GM23248 (cell line): ENCODE measurements around the gene YES1. TPM values are rescaled to one million over a fixed set of nuclear protein-coding genes. Genes with fewer than 3 reads are reported as not detected.

Source experiments
- DNase-seq: peaks from one replicate; pipeline ENCODE4 v3.0.0-alpha.2; 2015
- H2AFZ ChIP-seq: fragments of 200-600 bp; sonication (generic); 2 replicates; pipeline ENCODE4 v1.6.1; 2016; ENCODE audit warnings: antibody characterized with exemption
- H3F3A ChIP-seq: fragments of 200-600 bp; sonication (generic); 2 replicates; pipeline ENCODE4 v1.6.1; 2016; ENCODE audit warnings: mild to moderate bottlenecking, antibody characterized with exemption, mixed run types; ENCODE audit not compliant: insufficient read depth
- H3K27ac ChIP-seq: fragments of 200-600 bp; sonication (generic); 2 replicates; pipeline ENCODE4 v1.5.1; 2016; ENCODE audit warnings: mild to moderate bottlenecking
- H3K27me3 ChIP-seq: fragments of 200-600 bp; sonication (generic); replicated peaks from 2 replicates; pipeline ENCODE4 v1.6.1; 2016; ENCODE audit warnings: mild to moderate bottlenecking; ENCODE audit not compliant: insufficient read depth
- H3K36me3 ChIP-seq: fragments of 200-600 bp; sonication (generic); 2 replicates; pipeline ENCODE4 v1.6.1; 2016; ENCODE audit warnings: low read depth, mild to moderate bottlenecking
- H3K4me1 ChIP-seq: fragments of 200-600 bp; sonication (generic); 2 replicates; pipeline ENCODE4 v1.6.1; 2016; ENCODE audit warnings: mild to moderate bottlenecking; ENCODE audit not compliant: insufficient read depth
- H3K4me2 ChIP-seq: fragments of 200-600 bp; sonication (generic); one replicate; pipeline ENCODE4 v1.6.1; 2016; ENCODE audit warnings: mild to moderate bottlenecking; ENCODE audit not compliant: unreplicated experiment
- H3K4me3 ChIP-seq: fragments of 200-600 bp; sonication (generic); 2 replicates; pipeline ENCODE4 v1.5.1; 2016; ENCODE audit warnings: mild to moderate bottlenecking
- H3K79me2 ChIP-seq: fragments of 200-600 bp; sonication (generic); 2 replicates; pipeline ENCODE4 v1.6.1; 2016; ENCODE audit warnings: mild to moderate bottlenecking; ENCODE audit not compliant: insufficient read depth
- H3K9ac ChIP-seq: fragments of 200-600 bp; sonication (generic); 2 replicates; pipeline ENCODE4 v1.6.1; 2016; ENCODE audit warnings: mild to moderate bottlenecking
- H3K9me2 ChIP-seq: fragments of 200-600 bp; sonication (generic); 2 replicates; pipeline ENCODE4 v1.6.1; 2016; ENCODE audit warnings: mixed run types, mild to moderate bottlenecking, moderate library complexity; ENCODE audit not compliant: insufficient read depth
- H3K9me3 ChIP-seq: fragments of 200-600 bp; sonication (generic); one replicate; pipeline ENCODE4 v1.6.1; 2017; ENCODE audit warnings: low read depth
- H4K20me1 ChIP-seq: fragments of 200-600 bp; sonication (generic); 2 replicates; pipeline ENCODE4 v1.6.0; 2016; ENCODE audit not compliant: insufficient read depth
- EZH2 ChIP-seq: fragments of 200-600 bp; sonication (generic); IDR thresholded peaks from 2 replicates; pipeline ENCODE4 v1.6.1; 2018; ENCODE audit warnings: antibody characterized with exemption, mild to moderate bottlenecking; ENCODE audit not compliant: insufficient read depth, poor library complexity, severe bottlenecking
- EZH2phosphoT487 ChIP-seq: fragments of 200-600 bp; sonication (generic); IDR thresholded peaks from 2 replicates; pipeline ENCODE4 v1.6.1; 2018; ENCODE audit warnings: antibody characterized with exemption, moderate library complexity, mild to moderate bottlenecking, low read depth; ENCODE audit not compliant: insufficient read depth
- WGBS, 2 experiments: methylation state at CpG; one replicate each; pipeline ENCODE4 v1.1.6; 2015 to 2017; ENCODE audit warnings: low lambda C conversion rate in 2 of 2, low coverage in 1 of 2; ENCODE audit errors: missing lambda C conversion rate in 2 of 2; 5-methylcytosine and 5-hydroxymethylcytosine counted together
- in situ Hi-C: fragments of 300-500 bp; cut with MboI; formaldehyde crosslinking; loops from 2 replicates; pipeline ENCODE4 v1.15.0; 2020
- polyA plus RNA-seq: library from polyadenylated mRNA; unstranded; fragments of >200 nt; fragmentation: Nextera tagmentation; extraction: Ambion mirVana; gene quantifications from 2 replicates; pipeline ENCODE4 v1.2.1, GENCODE V29; 2016
- total RNA-seq: library from RNA; depleted of rRNA; stranded (reverse); fragments of >200 nt; shearing (Covaris generic); gene quantifications from 2 replicates; pipeline ENCODE4 v1.2.3, GENCODE V29; 2014; rRNA removed

The YES1 gene
- 89.9 and 91.6 TPM in 2 replicates for total RNA-seq
- polyA plus RNA-seq: 23.6 and 23.8 TPM in 2 replicates

DNA sequence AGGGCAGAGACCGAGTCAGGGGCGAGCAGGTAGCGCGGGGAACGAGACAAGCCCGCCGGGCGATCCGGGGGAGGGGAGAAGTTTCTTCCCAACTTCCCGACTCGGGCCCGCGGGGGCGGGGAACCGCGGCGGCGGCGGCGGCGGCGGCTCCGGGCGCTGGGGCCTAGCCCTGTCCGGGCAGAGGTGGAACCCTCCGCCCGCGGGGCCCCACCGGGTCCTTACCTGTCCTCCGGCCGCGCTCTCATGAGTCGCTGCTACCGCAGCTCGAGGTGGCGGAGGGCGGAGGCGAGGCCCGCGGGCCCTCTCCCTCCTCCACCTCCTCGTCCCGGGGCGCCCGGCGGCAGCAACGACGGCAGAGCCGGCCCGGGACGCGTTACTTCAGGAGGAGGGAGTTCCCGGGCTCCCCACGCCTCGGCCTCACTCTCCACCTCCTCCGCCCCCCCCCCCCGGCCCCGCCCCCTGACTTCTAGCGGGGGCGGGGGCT is at the start of gene YES1:
Gene YES1 (minus strand): TSS at position 351 of the 484 bp plus-strand sequence. CDS start 55,415 bp downstream, outside the sequence.
- Histone ChIP-seq H3K4me3 (peak within 1 kb of the TSS; percentile 94), H3K4me2 (peak within 1 kb of the TSS; percentile 84), H3K9me3 (no peaks in the 10 kb centered on the region), H3K4me1 (peaks cover 27% of the 10 kb centered on the region), H3K36me3 (no peaks in the 10 kb centered on the region), H3K9me2 (no peaks in the 10 kb centered on the region), H3K27ac (peak within 1 kb of the TSS; percentile 96), H3K79me2 (peaks cover 49% of the 10 kb centered on the region), H3F3A (peaks cover 27% of the 10 kb centered on the region), H4K20me1 (peaks cover 11% of the 10 kb centered on the region), H3K27me3 (no peaks in the 10 kb centered on the region), H2AFZ (peak within 1 kb of the TSS; percentile 87), H3K9ac (peak within 1 kb of the TSS; percentile 95)
- WGBS, 2 experiments: 0 to 1% methylated on average over 2 to 23 of the region's 59 CpGs
- peak; percentile 86 for DNase-seq
- in situ Hi-C loops: no loop called here
- TF ChIP-seq EZH2phosphoT487 (no peak), EZH2 (no peak)

DNA sequence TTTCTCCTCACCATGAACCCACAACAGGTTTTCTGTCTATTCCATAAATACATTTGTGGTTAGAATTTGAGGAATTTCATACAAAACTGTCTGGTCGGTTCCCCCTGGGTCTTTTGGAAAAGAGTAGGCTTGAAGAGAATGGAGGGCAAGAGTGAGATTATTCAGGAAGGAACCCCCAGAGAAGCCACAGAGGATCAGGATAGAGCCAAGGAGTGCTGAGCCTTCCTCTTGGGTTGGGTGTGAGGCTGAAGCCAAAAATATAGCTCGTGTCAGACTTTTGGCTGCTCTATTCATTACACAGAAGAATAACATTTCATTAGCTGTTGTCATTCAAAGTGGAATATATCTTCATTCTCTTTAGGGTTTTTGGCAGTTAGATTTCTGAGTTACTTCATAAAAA is 45.9 kb upstream of the YES1 start:
- Histone ChIP-seq H3K9me3 (no peaks in the 10 kb centered on the region), H3K4me3 (no peak overlapping the region), H3K9ac (no peak overlapping the region), H3K4me1 (no peaks in the 10 kb centered on the region), H4K20me1 (no peaks in the 10 kb centered on the region), H2AFZ (no peak overlapping the region), H3K4me2 (no peak overlapping the region), H3K9me2 (no peaks in the 10 kb centered on the region), H3K36me3 (no peaks in the 10 kb centered on the region), H3K27me3 (peaks cover 13% of the 10 kb centered on the region; the same call in 1 of the 2 replicates), H3K27ac (no peak overlapping the region), H3F3A (no peaks in the 10 kb centered on the region), H3K79me2 (no peaks in the 10 kb centered on the region)
- TF ChIP-seq EZH2phosphoT487 (no peak), EZH2 (no peak)
- no peak for DNase-seq
- WGBS, 2 experiments: 0 to 2% methylated on average over 2 of the region's 2 CpGs
- in situ Hi-C loops: loop anchor here (25.0 kb wide), 2 partner anchors 1229 to 1679 kb away; no protein-coding TSS in a partner anchor

DNA sequence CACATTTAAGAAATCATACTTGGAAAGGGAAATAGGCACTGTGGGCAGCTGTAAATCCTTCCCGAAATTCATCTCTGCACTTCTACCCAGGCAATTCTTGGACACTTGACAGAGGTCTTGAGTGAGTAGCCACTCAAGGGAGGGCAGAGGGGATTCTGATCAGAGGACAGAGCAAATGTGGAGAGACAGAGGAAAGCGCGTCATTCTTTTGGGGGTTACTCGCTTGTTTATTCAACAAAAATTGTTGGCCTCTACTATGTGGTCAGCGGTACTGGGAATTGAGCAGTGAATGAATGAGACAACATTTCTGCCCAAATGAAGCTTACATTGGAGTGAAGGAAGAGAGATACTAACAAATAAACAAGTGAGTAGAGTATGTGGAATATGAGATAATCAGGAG is 41.4 kb upstream of the YES1 start:
- H3K4me3 ChIP-seq: no peak overlapping the region

DNA sequence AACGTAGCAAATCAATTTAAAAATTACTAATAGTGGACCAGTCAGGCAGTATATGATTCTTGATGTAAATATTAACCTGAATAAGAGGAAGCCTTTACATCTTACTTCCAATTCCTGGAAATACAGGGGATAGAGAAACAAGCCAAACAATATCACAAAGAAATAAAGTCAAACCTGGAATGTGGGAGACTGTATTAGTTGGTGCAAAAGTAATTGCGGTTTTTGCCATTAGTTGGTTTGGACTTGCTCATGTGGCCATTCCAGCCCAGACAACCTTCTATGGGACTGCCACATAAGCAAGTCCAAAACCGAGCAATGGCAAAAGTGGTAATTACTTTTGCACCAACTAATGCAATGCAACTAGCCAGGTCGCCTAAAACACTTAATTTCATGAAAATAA is 38.9 kb upstream of the YES1 start:
- in situ Hi-C loops: loop anchor here (25.0 kb wide), 2 partner anchors 1236 to 1686 kb away; no protein-coding TSS in a partner anchor

More for the DNA sequence above, 41.4 kb upstream of the YES1 start:
- DNase-seq: no peak
- in situ Hi-C loops: loop anchor here (25.0 kb wide), 2 partner anchors 1234 to 1684 kb away; no protein-coding TSS in a partner anchor
- Histone ChIP-seq H3K27me3 (no peaks in the 10 kb centered on the region; the same call in 1 of the 2 replicates), H3K9ac (no peak overlapping the region), H3K4me2 (no peak overlapping the region), H3K9me2 (no peaks in the 10 kb centered on the region), H3K9me3 (no peaks in the 10 kb centered on the region), H3K36me3 (no peaks in the 10 kb centered on the region), H4K20me1 (no peaks in the 10 kb centered on the region), H3K4me1 (no peaks in the 10 kb centered on the region), H3K27ac (no peak overlapping the region), H3F3A (no peaks in the 10 kb centered on the region), H3K79me2 (no peaks in the 10 kb centered on the region), H2AFZ (no peak overlapping the region)
- TF ChIP-seq EZH2phosphoT487 (no peak), EZH2 (no peak)
- 82 to 84% methylated on average over 5 of the region's 5 CpGs for WGBS, 2 experiments

More for the DNA sequence above, 38.9 kb upstream of the YES1 start:
- Histone ChIP-seq H3F3A (no peaks in the 10 kb centered on the region), H3K4me3 (no peak overlapping the region), H3K9me2 (no peaks in the 10 kb centered on the region), H3K27ac (no peak overlapping the region), H3K9me3 (no peaks in the 10 kb centered on the region), H3K4me1 (no peaks in the 10 kb centered on the region), H3K9ac (no peak overlapping the region), H3K27me3 (no peaks in the 10 kb centered on the region; the same call in 1 of the 2 replicates), H3K4me2 (no peak overlapping the region), H3K79me2 (no peaks in the 10 kb centered on the region), H3K36me3 (no peaks in the 10 kb centered on the region), H2AFZ (no peak overlapping the region), H4K20me1 (no peaks in the 10 kb centered on the region)
- TF ChIP-seq EZH2 (no peak), EZH2phosphoT487 (no peak)
- DNase-seq: no peak
- 48 to 49% methylated on average over 4 of the region's 4 CpGs for WGBS, 2 experiments
